VCaP (cell line): ENCODE data around the gene ANP32B.

Source experiments
- H3K27ac ChIP-seq: fragments of 450-650 bp; 2 replicates; pipeline ENCODE4 v1.5.1; 2017
- CTCF ChIP-seq: fragments of 450-650 bp; conservative IDR thresholded peaks from 2 replicates; pipeline ENCODE4 v1.5.1; 2017; ENCODE audit warnings: mild to moderate bottlenecking, moderate library complexity

ANP32B gene

GRCh38 chr9:97980918-97981845, 2.0 kb upstream of the ANP32B start:
- H3K27ac ChIP-seq, result no peak overlapping the region
- TF ChIP-seq CTCF, result no peak

- no peak for TF ChIP-seq CTCF
Measured at GRCh38 chr9:97981846-97982682, 1.1 kb upstream of the ANP32B start.

GRCh38 chr9:97983589-97984187, 547 bp downstream of the ANP32B start:
- peak overlapping the region; percentile 97 for H3K27ac ChIP-seq

More at GRCh38 chr9:97981846-97982682, 1.1 kb upstream of the ANP32B start:
- H3K27ac ChIP-seq, result peak overlapping the region; percentile 97

GRCh38 chr9:97984188-97985057, 1.3 kb downstream of the ANP32B start:
- TF ChIP-seq CTCF, result no peak
- peak overlapping the region; percentile 97 for H3K27ac ChIP-seq

More at GRCh38 chr9:97983589-97984187, 547 bp downstream of the ANP32B start:
- no peak for TF ChIP-seq CTCF

GRCh38 chr9:97985058-97985861, 2.1 kb downstream of the ANP32B start:
- H3K27ac ChIP-seq, result peak overlapping the region; percentile 97
- TF ChIP-seq CTCF, result no peak

- H3K27ac ChIP-seq, result no peak overlapping the region
- no peak for TF ChIP-seq CTCF
Measured at GRCh38 chr9:97987487-97987886, 4.3 kb downstream of the ANP32B start.
